Hepatocyte (in vitro differentiated cells): ENCODE results near the gene DCN. TPM values are rescaled to one million over a fixed set of nuclear protein-coding genes. Genes with fewer than 3 reads are reported as not detected.

Experiments
- DNase-seq: peaks from one replicate; pipeline ENCODE4 v3.0.0-alpha.2; 2016; ENCODE audit warnings: low spot score
- H2AFZ ChIP-seq: fragments of 200-600 bp; sonication (generic); 2 replicates; pipeline ENCODE4 v1.6.0; 2016; ENCODE audit warnings: antibody characterized with exemption, mild to moderate bottlenecking
- H3K27ac ChIP-seq: fragments of 200-600 bp; sonication (generic); 2 replicates; pipeline ENCODE4 v1.5.1; 2016; ENCODE audit warnings: mild to moderate bottlenecking
- H3K27me3 ChIP-seq: fragments of 200-600 bp; sonication (generic); 2 replicates; pipeline ENCODE4 v1.6.1; 2016
- H3K36me3 ChIP-seq: fragments of 200-600 bp; sonication (generic); replicated peaks from 2 replicates; pipeline ENCODE4 v1.5.1; 2016; ENCODE audit warnings: low read depth; ENCODE audit not compliant: insufficient read depth
- H3K4me1 ChIP-seq: fragments of 200-600 bp; sonication (generic); 2 replicates; pipeline ENCODE4 v1.5.1; 2016; ENCODE audit warnings: mild to moderate bottlenecking, moderate library complexity; ENCODE audit not compliant: insufficient read depth
- H3K4me2 ChIP-seq: fragments of 200-600 bp; sonication (generic); 2 replicates; pipeline ENCODE4 v1.6.0; 2016
- H3K4me3 ChIP-seq: fragments of 200-600 bp; sonication (generic); 2 replicates; pipeline ENCODE4 v1.5.1; 2016; ENCODE audit warnings: mild to moderate bottlenecking
- H3K79me2 ChIP-seq: fragments of 200-600 bp; sonication (generic); 2 replicates; pipeline ENCODE4 v1.6.0; 2017; ENCODE audit warnings: mild to moderate bottlenecking
- H3K9me2 ChIP-seq: fragments of 200-600 bp; sonication (generic); replicated peaks from 2 replicates; pipeline ENCODE4 v1.6.0; 2017; ENCODE audit warnings: mild to moderate bottlenecking; ENCODE audit not compliant: insufficient read depth
- H3K9me3 ChIP-seq: fragments of 200-600 bp; sonication (generic); 2 replicates; pipeline ENCODE4 v1.5.1; 2016; ENCODE audit warnings: low read depth, mild to moderate bottlenecking
- H4K20me1 ChIP-seq: fragments of 200-600 bp; sonication (generic); 2 replicates; pipeline ENCODE4 v1.6.0; 2016; ENCODE audit warnings: mild to moderate bottlenecking; ENCODE audit not compliant: insufficient read depth, poor library complexity, severe bottlenecking
- CTCF ChIP-seq: fragments of 200-600 bp; sonication (generic); IDR thresholded peaks from 2 replicates; pipeline ENCODE4 v1.5.1; 2016; ENCODE audit warnings: antibody characterized with exemption, mild to moderate bottlenecking; ENCODE audit not compliant: poor library complexity
- EZH2 ChIP-seq: fragments of 200-600 bp; sonication (generic); IDR thresholded peaks from 2 replicates; pipeline ENCODE4 v1.6.1; 2016; ENCODE audit warnings: antibody characterized with exemption, mild to moderate bottlenecking, borderline replicate concordance
- EZH2phosphoT487 ChIP-seq: fragments of 200-600 bp; sonication (generic); IDR thresholded peaks from one replicate; pipeline ENCODE4 v1.6.1; 2018; ENCODE audit warnings: antibody characterized with exemption, mild to moderate bottlenecking, low read depth, moderate library complexity; ENCODE audit not compliant: unreplicated experiment, severe bottlenecking
- WGBS: methylation state at CpG from one replicate; pipeline ENCODE4 v1.1.6; 2016; ENCODE audit warnings: low lambda C conversion rate; ENCODE audit errors: missing lambda C conversion rate; 5-methylcytosine and 5-hydroxymethylcytosine counted together
- polyA plus RNA-seq: library from polyadenylated mRNA; unstranded; fragments of >200 nt; fragmentation: Nextera tagmentation; extraction: Ambion mirVana; gene quantifications from 2 replicates; pipeline ENCODE4 v1.2.1, GENCODE V29; 2016
- small RNA-seq: library from RNA; depleted of rRNA; stranded (forward); fragments of <200 nt; gene quantifications from one replicate; pipeline ENCODE3, GENCODE V24; 2014
- total RNA-seq: library from RNA; depleted of rRNA; stranded (reverse); fragments of >200 nt; gene quantifications from 2 replicates; pipeline ENCODE4 v1.2.3, GENCODE V29; 2014

The DCN gene
- total and polyA plus RNA-seq, 2 experiments from 2014 or later, result 1,996 to 2,382 TPM

DNA sequence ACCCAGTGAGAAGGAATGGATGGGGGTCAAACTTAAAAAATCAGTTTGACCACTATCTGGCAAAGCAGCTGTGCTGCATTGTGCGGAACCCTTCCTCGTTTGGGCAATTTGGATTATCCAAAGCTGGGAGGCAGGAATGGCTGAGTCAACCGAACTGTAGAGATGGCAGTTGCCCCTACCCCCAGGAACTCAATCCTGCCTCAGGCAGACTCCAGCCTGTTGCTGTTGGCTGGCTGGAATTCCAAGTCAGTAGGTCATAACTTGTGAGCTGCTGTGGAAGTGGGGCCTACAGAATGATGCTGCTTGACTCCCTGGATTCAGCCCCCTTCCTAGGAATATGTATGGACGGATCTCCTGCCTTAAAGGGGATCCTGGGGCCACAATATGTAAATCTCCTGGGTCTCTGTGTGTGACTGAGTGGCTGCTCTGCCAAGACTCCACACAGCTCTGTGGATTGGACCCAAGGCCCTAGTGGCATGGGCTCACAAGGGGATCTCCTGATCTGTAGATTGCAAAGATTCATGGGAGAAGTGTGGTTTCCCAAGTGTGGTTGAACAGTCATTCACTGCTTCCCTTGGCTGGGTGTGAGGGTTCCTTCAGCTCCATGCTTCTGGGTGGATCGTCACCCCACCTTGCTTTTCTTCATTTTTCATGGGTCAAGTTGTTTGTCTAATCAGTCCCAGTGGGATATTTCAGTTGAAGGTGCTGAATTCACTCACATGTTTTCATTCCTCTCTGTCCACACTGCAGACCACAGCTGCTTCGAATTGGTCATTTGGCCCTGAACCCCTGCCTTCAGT lies 90.5 kb downstream of the DCN start:
- Histone ChIP-seq H3K9me2 (no peaks in the 10 kb centered on the region), H3K4me3 (no peak overlapping the region), H3K9me3 (no peaks in the 10 kb centered on the region), H3K4me1 (no peaks in the 10 kb centered on the region), H3K27ac (no peak overlapping the region), H3K27me3 (no peaks in the 10 kb centered on the region), H3K4me2 (no peak overlapping the region), H4K20me1 (no peaks in the 10 kb centered on the region), H3K36me3 (no peaks in the 10 kb centered on the region), H3K79me2 (no peaks in the 10 kb centered on the region), H2AFZ (no peak overlapping the region)
- TF ChIP-seq CTCF (no peak), EZH2phosphoT487 (no peak), EZH2 (no peak)
- DNase-seq, result no peak
- WGBS, result 77% methylated on average over 6 of the region's 6 CpGs

Small RNA genes within 50 kb of the gene (small RNA-seq; reads per million reads assigned to genes)
- gene AC007115.1, result not detected

Other genes starting within 250 kb of the DCN start
- gene CCER1, start 227.6 kb downstream of the DCN start, total RNA-seq, result not detected in 2 replicates
- gene CCER1, start 227.6 kb downstream of the DCN start, polyA plus RNA-seq, result not detected in 2 replicates
- gene EPYC, start 177.8 kb downstream of the DCN start, total RNA-seq, result 0.27 and 0.92 TPM in 2 replicates
- 0.40 and 0.55 TPM in 2 replicates for gene EPYC, start 177.8 kb downstream of the DCN start, polyA plus RNA-seq
- gene KERA, start 124.8 kb downstream of the DCN start, total RNA-seq, result 0.10 TPM in 1 of 2 replicates, not detected in the other
- gene KERA, start 124.8 kb downstream of the DCN start, polyA plus RNA-seq, result 0.34 and 0.97 TPM in 2 replicates
- 1,782 and 2,030 TPM in 2 replicates for gene LUM, start 71.3 kb downstream of the DCN start, total RNA-seq
- 1,853 and 2,098 TPM in 2 replicates for gene LUM, start 71.3 kb downstream of the DCN start, polyA plus RNA-seq